ENCODE data around the gene CFAP299.

Gene CFAP299

DNA sequence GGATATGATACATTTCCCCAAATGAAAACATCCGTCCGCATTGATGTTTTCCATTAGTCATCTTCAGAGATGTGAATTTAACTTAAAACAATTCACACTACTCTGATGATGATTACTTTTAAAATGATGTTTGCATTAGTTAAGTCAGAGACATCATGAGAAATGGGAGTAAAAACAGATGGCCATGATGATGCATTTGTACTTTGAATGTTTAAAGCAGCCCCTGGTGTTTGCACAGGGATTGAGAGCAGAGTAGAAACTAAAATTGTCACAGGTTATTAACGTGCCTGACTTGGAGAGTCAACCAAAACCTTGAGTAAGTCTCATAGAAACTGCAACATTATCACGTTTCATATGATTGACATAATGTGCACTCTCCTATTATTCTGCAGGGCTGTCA, 117.2 kb downstream of the CFAP299 start:
- DNase-seq: no peak

DNA sequence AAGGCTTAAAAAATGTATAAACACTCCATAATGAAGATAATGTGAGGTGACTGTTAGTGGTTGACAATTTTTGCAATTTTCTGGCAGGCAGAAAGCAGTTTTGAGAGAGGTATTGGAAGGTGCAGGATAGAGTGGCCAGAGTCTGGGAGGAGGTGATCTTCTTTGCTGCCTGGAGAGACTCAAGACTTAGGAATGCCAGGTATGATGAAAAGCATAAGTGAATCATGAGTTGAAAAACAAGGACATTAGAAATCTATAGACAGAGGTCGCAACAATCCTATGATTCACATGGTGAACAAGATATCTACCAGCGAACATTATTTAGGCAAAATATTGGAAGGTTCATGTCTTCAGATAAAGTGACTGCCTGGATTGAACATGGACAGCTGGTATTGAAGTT, 118.5 kb downstream of the CFAP299 start:
- DNase-seq: no peak

DNA sequence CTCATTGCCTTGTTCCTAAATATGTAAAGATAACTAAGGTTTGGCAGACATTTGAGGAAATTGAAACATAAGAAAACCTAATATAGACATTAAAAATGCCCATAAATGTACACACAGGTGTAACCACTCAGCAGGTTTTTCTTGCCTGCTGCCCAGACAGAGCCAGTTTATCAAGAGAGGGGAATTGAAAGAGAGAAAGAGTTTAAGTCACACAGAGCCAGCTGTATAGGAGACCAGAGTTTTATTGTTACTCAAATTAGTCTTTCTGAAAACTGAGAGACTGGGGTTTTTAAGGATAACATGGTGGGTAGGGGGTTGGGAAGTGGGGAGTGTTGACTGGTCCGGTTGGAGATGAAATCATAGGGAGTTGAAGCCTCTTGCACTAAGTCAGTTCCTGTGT, 119.0 kb downstream of the CFAP299 start:
- no peak for DNase-seq

DNA sequence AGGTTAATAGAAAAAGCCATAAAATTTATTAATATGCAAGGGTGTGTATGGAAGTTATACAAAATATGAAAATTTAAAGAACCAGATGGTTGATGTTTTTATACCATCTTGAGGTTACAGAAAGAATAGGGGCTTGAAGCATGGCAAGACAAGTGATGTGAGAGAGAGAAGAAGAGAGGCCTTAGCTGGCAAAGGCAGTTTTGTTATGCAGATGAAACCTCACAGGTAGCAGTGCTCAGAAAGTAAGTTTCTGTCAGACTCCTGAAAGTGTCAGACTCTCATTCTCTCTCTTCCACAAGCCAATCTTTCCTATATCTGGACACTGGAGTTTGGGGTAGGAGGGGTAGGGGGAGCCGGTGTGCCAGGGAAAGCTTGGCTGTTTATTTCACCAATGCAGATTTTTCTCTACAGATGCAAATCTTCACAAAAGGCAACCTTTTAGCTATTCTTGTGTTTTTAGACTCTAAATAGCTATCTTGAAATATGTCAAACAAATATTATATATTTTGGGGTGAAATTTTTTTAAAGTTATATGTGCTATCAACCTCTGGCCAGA, 124.5 kb downstream of the CFAP299 start:
- DNase-seq: no peak

DNA sequence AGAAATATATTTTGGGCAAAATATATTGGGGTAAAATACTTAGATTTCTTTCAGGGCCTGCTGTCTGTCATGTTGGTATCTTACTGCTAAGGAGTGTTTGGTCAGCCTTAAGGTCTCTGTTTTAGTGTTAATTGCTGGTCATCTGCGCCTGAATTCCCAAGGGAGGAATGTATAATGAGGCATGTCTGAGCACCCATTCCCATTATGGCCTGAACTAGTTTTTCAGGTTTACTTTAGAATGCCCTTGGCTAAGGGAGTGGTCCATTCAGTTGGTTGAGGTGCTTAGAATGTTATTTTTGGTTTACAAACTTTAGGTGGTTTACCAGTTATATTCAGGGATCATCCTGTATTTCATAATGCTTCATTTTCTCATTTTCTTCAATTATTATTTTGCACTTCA, 125.9 kb downstream of the CFAP299 start:
- no peak for DNase-seq

DNA sequence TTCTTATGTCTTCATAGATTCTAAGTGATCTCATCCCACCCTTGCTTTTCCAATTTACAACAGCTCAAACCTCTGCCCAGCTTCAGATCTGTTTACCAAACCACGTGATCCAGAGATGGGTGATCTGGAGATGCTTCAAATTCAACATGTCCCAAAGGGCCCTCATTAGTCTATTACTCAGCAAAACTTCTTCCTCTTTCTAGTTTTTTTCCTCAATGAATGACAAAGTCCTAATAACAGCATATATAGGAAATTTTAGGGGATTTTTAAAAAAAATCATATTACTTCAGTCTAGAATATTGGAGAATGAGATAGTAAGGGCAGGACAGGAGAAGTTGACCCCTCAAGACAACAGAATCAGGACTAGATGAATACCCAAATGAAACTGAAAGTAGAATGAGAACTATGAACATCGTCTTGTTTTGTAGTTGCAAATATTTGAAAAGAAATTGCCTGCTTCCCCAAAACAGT, 127.1 kb downstream of the CFAP299 start:
- no peak for DNase-seq

DNA sequence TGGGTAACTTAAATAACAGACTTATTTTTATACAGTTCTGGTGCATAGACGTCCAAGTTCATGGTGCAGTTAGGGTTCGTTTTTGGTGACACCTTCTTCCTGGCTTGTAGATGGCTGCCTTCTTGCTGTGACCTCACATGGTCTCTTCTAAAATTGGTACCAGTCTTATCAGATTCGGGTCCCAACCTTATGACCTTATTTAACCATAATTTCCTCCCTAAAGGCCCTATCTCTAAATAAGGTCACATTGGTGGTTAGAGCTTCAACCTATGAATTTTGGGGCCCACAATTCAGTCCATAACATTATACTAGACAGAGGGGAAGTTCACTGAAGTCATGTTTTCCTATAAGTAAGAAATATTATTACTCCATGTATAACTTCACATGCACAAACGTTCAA, 128.0 kb downstream of the CFAP299 start:
- DNase-seq: no peak

DNA sequence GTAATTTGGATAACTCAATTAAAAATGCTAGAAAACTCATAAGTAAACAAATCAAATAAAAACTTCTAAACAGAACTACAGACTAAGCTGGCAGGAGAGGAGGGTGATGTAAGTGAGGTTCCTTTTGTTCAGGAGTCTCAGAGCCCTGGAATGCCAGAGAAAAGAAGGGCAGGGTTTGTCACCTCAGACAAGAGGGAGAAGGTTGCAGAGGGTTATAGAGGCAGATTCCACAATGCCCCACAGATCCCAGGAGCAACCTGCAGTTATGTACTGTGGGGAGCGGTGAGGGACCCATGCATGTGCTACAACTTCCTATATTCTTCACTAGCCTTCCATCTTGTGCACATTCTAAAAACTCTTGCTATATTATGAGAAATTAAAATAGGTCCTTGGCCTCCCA, 129.7 kb downstream of the CFAP299 start:
- no peak for DNase-seq

DNA sequence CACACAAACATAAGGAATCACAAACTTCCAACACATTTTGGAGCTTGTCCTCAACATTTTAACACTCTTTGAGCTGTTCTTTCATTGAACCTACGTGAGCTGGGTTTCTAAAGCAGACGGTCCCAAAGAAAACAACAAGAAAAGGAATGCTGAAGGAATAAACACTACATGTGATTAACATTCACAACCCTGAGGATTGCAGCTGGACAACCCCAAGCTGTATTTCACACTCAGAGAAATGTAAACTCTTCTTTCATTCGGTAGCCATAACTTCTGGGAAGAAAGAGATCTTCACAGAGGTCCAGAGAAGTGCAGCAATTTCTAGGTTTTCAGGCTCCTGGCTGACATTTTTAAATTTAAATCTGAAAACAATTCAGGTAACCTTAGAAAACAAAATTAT, 130.2 kb downstream of the CFAP299 start:
- no peak for DNase-seq

DNA sequence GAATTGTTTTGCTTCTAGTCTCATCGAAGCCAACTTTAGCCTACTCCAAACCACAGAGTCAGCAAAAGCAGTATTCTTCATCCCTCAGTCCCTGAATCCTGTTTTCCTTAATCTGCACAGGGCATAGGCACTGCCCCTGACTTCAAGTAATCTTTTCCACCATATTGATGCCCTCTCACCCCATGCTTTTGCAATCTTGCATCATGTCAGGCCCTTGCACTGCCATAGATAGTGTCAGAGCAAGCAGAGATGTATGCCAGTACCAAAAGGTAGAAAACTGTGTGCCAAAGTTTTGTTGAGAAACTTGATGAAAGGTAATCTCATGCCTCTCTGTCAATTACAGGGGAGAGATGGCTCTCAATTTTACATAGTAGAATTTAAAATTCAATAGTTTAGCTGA, 131.1 kb downstream of the CFAP299 start:
- no peak for DNase-seq

DNA sequence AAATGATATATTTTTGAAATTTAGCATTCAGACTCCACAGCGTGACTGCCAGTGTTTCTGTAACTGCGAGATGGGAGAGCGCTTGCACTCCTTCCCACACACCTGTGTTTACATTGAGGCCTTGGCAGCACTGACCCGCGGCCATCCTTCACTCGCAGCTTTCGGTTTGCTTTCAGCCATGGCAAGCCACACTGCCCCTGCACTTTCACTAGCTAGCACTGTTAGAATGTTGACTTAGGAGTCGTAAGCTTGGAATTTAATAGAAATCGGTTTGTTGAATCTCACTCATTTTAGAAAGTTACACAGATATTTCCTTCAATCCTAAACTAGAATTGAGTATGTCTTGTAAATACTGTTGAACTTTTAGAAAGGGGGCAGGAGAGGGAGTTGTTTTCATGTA, 136.2 kb downstream of the CFAP299 start:
- DNase-seq: peak; percentile 60

DNA sequence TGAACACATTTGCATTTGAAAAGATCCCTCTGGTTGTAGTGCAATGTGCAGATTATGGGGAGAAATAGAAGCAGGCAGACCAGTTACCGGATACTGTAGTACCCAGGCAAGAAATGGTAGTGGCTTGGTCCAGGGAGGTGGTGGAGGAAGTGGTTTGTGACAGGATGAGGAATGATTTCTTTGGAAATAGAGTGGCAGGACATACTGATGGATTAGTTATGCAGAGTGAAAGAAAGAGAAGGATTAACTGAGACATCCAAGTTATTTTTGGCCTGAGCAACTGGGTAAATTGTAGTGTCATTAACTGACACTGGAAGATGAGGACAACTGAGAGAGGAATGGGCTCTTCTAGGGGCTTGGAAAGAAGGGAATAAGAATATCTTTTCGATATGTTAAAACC, 139.7 kb downstream of the CFAP299 start:
- DNase-seq: no peak

DNA sequence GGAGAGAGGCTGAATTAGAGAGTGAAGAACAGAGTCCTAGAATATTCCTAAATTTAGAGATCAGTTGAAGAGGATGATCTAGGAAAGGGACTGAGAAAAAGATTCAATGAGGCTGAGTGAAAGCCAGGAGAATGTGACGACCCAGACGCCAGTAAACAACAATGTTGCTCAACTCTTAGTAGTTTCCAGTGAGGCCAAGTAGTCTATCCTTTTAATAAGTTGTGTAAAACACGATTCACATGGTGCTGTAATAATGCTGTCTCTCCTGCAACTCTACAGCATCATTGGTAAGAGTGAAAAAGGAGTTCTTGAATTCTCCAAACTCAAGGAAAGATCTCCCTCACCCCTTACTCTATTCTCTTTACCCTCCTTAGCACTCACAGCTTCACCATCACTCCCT, 140.3 kb downstream of the CFAP299 start:
- DNase-seq: no peak

DNA sequence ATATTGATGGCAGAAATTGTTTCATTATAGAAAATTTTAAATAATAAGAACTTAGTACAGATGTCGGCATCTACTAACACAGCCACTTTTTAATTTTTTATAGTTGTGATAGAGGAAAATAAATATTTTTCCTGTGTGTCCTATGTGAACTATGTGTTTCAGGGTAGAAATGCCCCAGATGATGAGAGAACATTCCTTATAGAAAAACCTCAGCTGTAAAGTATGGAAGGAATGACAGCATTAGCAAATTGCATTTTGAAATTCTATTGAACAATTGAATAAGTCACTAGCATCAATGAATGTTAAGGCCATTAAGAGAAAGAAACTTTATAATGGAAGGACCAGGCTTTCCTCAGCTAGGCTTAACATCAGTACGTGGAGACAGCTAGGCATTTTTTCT, 149.2 kb downstream of the CFAP299 start:
- DNase-seq: no peak

DNA sequence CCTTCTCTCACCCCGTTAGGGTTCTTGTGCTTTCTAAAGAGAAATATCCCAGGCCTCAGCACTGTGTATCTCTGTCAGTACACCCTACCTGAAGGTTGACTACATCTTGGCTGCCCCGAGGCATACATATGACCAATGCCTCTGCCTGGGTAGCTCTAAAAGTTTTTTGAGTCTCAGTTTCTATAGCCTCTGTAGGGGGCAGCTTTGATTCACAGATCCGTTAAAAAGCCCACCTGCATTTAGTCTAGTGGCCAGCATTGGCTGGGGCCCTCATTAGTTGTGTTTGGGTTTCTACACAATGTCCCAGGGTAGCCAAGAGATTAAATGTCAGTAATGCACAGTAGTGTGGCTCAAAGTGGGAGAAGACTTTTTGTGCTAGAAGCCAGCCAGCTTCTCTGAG, 151.1 kb downstream of the CFAP299 start:
- DNase-seq: no peak

DNA sequence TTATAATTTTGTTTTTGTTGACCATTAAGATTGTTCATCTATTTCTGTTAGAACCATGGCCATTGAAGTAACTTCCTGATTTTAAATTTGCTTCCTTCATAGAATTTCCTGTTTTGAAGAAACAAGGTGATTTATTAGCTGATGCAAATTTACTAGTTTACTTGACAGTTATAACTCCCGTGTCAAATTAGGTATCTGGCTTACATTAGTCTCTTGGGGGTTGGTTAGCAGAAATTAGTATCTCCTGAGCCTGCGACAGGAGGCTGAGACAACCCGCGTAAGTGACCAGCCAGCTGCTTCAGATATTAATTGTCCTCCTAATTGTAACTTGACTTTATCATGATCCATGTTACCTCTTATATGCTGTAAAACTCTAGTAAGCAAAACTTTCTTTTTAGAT, 154.3 kb downstream of the CFAP299 start:
- no peak for DNase-seq

DNA sequence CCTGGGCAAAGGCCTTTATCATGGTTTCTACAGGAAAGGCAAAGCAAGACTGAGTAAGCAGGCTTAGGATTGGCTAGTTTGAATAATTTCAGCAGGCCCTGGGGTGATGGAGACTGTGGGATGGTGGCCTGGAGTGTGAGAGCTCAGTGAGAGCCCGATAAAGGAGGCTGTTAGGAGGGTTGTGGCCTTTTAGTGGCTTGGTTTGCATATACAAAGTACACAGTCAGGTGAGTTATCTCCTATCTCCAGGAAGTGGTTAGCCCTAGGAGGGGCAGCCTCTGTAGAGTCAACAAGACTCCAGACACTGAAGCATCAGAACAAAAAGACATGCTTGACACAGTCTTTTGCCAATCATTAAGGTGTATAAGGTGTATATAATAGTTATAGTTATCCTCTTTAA, 157.2 kb downstream of the CFAP299 start:
- no peak for DNase-seq

DNA sequence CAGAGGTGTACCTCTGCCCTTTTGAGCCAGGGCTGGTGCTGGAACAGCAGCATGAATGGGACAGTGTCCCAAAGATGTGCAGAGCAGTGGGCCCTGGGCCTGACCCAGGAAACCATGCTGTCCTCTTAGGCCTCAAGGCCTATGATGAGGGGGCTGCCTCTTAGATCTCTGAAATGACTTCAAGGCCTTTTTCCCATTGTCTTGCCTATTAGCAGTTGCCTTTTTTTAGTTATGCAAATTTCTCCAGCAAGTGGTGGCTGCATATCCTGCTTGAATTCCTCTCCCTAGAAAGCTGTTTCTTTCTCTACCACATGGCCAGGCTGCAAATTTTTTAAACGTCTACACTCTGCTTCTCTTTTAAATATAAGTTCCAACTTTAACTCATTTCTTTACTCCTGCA, 160.3 kb downstream of the CFAP299 start:
- DNase-seq: no peak

DNA sequence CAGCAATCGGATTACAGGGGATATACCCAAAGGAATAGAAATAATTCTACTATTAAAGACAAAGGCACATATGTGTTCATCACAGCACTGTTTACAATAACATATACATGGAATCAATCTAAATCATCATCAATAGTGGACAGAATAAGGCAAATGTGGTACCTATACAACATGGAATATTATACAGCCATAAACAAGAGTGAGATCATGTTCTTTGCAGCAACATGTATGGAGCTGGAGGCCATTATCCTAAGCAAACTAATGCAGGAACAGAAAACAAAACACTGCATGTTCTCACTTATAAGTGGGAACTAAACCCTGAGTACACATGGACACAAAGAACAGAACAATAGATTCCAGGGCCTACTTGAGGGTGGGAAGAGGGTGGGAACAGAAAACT, 163.2 kb downstream of the CFAP299 start:
- no peak for DNase-seq

DNA sequence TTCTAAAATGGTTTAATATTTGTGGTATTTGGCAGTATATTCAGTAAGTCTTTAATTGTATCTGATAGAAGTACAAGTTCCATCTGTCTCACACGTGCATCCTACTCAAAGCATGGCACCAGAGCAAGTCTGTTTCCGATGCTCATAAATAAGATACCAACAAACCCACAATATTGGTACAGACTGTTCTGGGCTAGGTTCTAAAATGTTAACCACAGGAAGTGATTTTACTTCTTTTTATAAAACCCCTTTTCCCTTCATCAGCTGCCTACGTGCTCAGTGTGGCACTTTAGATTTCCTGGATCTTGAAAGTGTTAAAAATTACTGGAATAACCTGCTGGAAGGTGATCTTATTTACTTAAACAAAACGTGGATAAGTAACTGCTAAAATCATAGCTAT, 165.1 kb downstream of the CFAP299 start:
- DNase-seq: no peak

DNA sequence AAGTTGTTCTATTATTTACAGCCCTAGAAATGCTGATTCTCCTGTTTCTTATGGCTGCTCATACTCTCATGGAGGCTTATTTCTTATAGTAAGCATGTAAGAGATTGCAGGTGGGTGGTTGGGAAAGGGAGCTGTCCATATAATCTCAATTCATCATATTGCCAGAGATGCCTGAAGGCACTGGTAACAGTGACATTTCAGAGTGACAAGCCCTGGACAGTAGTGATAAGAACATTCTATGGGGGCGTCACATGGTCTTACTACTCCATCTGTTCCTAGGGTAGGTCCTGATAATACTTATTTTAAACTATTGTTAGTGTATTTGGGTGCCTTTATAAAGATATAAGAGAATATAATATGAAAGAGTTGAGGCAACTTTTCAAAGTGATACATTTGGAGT, 171.5 kb downstream of the CFAP299 start:
- no peak for DNase-seq

DNA sequence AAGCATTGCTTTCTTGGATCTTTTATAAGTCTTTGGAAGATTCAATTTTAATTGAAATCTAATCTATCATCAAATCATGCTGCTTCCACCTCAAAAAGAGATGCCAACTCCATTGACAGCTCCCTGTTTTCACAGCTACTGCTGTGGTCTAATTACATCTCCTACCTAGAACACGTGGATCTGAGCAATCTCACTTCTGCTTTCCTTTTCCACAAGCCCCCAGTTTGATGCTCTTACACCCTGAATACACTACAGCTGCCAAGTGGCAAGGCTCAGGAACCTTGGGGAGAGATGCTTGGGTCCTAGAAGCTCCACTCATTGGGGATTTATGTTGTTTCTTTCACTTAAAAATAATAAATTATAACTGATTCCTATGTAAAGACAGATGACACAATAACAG, 172.0 kb downstream of the CFAP299 start:
- DNase-seq: no peak

DNA sequence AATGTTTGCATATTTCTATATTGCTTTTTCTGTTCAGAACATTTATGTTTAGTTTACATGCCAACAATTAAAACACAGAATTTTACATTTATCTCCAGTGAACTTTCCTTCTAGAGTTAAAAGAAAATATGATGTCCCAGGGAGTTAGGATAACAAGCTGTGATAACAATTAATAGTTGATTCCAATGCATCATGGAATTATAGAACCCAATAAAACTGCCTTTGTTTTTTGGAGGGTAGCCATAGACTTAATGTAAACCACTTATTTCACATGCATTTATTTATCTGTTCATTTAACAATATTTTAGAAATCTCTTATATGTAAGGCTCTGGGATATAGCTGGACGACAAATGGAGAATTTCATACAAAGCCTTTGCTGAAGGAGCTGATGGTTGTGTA, 180.0 kb downstream of the CFAP299 start:
- DNase-seq: no peak

DNA sequence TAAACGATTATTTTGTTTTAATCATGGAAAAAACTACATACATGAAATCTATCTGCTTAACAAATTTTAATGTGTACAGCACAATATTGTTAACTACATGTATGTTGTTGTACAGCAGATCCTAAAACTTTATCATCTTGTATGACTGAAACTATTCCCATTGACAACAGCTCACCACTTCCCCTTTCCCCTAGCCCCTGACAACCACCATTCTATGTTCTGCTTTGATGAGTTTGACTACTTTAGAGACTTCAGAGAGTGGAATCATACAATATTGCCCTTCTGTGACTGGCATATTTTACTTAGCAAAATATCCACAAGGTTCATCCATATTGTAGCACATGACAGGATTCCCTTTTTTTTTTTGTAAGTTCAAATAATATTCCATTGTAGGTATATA, 185.9 kb downstream of the CFAP299 start:
- no peak for DNase-seq

DNA sequence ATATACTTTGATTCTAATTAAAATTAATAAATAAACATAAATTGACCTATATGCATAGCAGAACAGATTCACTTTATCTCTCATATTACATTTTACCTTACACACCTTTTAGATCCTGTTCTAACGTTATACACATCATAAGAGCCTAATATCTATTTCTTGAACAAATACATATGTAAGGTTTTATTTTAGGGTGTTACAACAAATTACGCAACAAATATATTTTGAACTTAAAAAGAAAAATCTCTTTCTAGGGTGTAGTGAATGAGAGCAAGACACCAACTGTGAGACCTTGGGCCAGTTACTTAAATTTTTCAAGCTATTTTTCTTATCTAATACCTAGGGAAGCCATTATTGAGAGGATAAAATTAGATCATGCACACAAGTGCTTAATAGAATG, 191.2 kb downstream of the CFAP299 start:
- no peak for DNase-seq

DNA sequence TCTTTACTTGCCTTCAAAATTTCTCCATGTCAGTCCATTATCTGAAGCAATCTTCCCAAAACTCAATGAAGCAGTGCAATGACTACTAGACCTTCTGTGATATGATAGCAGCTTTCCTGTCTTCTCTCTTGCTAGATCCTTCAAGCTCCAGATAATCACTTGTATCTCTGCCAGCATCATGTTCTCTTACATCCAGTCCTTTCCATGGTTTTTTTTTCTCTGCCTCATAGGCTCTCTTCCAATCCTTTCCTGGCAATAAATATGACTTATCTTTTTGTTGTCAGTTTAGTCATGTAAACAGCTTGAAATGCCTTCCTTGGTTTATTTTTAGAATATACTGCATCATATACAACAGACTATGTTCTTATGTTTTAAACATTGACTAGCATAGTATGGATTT, 193.5 kb downstream of the CFAP299 start:
- no peak for DNase-seq
